HG02943 (cell line): ENCODE results near the gene SLC25A28.
A peak's percentile ranks its signal among the peaks of the same experiment; 100 is the strongest.

Source experiments
- ATAC-seq: cut with Tn5 transposase; IDR thresholded peaks from one replicate; pipeline ENCODE4 v1.9.1; 2021; ENCODE audit warnings: mild to moderate bottlenecking, low read depth, moderate library complexity; ENCODE audit not compliant: unreplicated experiment

Gene SLC25A28, protein sequence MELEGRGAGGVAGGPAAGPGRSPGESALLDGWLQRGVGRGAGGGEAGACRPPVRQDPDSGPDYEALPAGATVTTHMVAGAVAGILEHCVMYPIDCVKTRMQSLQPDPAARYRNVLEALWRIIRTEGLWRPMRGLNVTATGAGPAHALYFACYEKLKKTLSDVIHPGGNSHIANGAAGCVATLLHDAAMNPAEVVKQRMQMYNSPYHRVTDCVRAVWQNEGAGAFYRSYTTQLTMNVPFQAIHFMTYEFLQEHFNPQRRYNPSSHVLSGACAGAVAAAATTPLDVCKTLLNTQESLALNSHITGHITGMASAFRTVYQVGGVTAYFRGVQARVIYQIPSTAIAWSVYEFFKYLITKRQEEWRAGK

DNA sequence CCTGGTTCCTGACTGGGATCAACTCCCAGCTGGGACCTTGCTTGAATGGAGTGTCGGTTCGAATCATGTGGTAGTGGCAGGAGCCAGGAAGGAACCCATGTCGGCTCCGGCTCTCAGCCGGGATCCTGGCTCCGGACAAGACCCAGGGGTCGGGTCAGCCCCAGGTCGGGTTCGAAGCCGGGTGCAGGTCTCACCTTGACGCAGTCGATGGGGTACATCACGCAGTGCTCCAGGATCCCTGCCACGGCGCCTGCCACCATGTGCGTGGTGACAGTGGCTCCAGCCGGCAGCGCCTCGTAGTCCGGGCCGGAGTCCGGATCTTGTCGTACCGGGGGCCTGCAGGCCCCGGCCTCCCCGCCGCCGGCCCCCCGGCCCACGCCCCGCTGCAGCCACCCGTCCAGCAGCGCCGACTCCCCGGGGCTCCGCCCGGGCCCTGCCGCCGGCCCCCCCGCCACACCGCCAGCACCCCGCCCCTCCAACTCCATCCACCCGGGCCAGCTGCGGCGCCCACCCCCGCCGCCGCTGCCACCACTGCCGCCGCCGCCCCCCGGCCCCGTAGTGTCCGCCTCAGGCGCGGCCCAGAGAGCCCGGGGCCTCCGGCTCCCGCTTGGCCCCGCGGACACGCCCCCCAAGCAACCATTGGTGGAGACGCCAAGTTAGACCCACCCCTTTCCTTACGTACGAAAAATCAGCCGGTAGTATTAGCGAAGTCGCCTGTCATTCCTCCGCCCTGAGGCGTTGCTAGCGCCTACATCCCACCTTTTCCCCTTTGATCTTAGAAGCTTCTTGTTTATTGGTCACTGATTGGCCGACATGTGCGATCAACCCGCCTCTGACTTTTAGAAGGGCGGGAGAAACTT, at the start of gene SLC25A28:
Gene SLC25A28, minus strand, starts transcription at position 589 of the 860 bp plus-strand sequence. Its CDS starts 104 bp downstream, at position 485.
- ATAC-seq: peak; percentile 84

- no peak for ATAC-seq
Observed at GRCh38 chr10:99667108-99667751, 47.0 kb upstream of the SLC25A28 start.

GRCh38 chr10:99665304-99665703, 45.1 kb upstream of the SLC25A28 start:
- no peak for ATAC-seq

DNA sequence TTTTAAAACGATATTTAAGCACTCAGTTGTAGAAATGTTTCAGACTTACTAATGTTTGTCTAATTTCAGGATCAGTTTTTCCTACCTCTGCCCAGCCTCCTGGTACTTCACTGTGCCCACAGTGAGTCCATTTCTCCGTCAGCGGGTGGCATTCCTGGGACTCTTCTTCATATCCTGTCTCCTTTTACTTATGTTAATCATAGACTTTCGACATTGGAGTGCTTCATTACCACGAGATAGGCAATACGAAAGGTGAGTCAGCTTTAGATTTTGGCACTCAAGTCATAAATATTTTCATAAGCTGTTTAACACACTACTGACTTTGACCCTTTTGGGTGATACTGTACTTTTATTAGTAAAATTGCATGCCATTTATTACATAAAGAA, 41.1 kb upstream of the SLC25A28 start:
- ATAC-seq: no peak

- no peak for ATAC-seq
Observed at GRCh38 chr10:99660662-99661376, 40.6 kb upstream of the SLC25A28 start.

GRCh38 chr10:99659868-99660366, 39.7 kb upstream of the SLC25A28 start:
- no peak for ATAC-seq

- peak; percentile 99 for ATAC-seq
Observed at GRCh38 chr10:99659031-99659867, 39.0 kb upstream of the SLC25A28 start, which contains the start of gene ENTPD7. Gene ENTPD7 (plus strand): TSS chr10:99659509. CDS start chr10:99659957, 448 bp downstream.

- peak; percentile 4 for ATAC-seq
Observed at GRCh38 chr10:99658622-99659030, 38.4 kb upstream of the SLC25A28 start.

DNA sequence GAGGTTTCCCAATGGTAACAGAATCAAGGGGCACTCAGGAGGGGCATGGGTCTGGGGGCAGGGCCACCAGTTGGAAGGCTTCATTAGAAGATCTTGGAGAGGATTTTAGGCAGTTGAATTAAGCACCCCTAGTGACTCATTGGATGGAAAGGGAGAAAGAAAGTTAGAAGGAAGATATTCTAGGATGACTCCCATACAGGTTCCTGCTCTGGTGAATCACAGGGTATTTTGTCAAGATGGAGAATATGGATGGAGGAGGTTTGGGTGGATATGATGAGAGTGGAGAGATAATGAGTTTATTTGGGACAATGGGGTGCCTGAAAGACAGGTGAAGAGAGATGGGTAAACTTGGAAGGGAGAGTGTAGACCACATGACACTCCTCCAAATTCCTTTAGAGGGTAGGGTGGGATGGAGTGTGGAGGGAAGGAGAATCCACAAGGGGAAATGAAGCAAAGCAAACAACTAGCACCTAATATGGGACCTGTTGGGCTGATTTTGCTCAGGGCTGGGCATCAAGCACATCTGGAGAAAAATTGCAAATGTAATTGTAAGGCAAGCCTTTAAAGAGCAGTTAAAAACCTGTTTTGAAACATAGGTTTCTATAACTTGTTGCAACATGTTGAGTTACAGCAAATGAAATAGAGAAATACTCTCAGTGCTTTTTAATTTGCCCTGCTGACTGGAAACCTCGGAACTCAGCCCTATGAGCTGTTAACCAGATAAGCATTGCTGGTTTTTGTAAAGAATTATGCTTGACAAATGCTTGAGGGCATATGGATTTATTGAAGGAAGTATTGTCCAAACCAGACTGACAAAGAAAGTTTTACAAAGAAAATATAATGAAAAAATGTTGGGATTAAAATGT, 36.2 kb upstream of the SLC25A28 start:
- no peak for ATAC-seq

DNA sequence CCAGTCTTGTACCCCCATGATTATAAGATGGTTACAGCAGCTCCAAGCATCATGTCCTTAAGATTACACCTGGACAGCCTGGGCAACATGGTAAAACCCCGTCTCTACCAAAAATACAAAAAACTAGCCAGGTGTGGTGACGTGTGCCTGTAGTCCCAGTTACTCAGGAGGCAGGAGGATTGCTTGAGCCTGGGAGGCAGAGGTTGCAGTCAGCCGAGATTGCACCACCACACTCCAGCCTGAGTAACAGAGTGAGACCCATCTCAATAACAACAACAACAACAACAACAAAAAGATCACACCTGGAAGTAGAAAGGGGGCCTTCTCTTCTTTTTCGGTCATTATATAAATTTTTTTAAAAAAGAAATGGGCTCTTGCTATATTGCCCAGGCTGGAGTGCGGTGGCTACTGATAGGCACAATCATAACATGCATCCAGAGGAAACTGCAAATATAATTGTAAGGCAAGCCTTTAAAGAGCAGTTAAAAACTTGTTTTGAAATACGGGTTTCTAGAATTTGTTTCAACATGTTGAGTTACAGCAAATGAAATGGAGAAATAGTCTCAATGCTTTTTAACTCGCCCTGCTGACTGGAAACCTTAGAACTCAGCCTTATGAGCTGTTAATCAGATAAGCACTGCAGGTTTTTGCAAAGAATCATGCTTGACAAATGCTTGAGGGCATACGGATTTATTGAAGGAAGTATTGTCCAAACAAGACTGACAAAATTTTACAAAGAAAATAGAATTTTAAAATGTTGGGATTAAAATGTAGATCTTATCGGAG, 34.3 kb upstream of the SLC25A28 start:
- no peak for ATAC-seq

GRCh38 chr10:99652800-99653390, 32.7 kb upstream of the SLC25A28 start:
- ATAC-seq: no peak

DNA sequence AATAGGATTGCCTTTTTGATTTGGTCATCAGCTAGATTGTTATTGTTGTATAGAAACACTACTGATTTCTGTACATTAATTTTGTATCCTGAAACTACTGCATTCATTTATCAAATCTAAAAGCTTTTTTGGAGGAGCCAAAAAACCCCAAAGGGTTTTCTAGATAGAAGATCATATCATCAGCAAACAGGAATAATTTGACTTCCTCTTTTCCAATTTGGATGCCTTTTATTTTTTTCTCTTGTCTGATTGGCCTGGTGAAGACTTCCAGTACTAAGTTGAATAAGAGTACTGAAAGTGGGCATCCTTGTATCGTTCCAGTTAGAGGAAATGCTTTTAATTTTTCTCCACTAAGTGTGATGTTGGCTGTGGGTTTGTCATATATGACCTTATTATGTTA, 28.5 kb upstream of the SLC25A28 start:
- ATAC-seq: no peak

DNA sequence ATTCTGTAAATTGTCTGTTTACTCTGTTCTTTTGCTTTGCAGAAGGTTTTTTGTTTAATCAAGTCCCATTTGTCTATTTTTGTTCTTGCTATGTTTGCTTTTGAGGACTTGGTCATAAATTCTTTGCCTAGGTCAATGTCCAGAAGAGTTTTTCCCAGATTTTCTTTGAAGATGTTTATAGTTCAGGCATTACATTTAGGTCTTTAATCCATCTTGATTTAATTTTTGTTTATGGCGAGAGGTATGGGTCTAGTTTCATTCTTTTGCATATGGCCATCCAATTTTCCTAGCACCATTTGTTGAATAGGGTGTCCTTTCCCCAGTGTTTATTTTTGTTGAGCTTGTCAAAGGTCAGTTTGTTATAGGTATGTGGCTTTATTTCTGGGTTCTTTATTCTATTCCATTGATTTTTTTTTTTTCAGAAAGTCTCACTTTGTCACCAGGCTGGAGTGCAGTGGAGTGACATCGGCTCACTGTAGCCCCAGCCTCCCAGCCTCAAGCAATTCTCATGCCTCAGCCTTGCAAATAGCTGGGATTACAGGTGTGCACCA, 27.4 kb upstream of the SLC25A28 start:
- no peak for ATAC-seq

- ATAC-seq: no peak
Observed at GRCh38 chr10:99633832-99634231, 13.6 kb upstream of the SLC25A28 start.

DNA sequence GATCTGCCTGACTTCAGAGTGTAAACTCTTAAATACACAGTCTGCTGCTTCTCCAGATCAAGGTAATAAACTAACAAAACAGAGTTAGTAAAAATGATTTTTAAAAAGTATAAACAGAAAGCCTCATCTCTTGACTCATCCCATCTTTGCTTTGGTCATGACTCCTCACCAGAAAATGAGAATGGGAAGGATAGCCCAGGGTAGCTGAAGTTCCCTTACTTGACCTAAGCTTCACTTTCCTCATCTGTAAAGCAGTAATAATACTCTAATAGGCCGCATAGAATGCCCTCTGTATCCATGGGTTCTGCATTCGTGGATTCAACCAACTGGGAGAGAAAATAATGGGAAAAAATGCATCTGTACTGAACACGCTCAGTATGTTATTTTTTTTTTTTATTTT, 11.3 kb upstream of the SLC25A28 start:
- ATAC-seq: no peak

- no peak for ATAC-seq
Observed at GRCh38 chr10:99630991-99631390, 10.8 kb upstream of the SLC25A28 start.

DNA sequence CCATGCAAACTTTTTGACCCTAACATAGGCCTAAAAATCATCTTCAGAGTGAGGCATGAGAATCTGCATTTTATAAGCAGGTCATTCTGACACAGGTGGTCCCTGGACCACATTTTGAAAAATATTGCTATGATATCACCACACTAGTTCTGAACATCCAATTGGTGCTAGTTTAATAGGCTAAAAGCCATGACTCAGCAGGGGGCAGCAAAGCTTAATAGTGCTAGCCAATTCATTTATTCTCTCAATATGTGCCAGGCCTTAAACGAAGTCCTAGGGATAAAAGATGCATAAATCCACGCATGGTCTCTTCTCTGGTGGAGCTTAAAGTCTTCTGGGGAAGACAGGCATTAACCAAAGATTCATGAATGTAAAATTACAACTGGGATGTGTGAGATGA, 10.2 kb upstream of the SLC25A28 start:
- no peak for ATAC-seq
